SKM-1 treated with dmso at 0.1 percent for 144 hours (cell line): ENCODE measurements around the gene SOX5.
A peak's percentile ranks its signal among the peaks of the same experiment; 100 is the strongest.

Experiments used
- DNase-seq: peaks from one replicate; lab custom pipeline; 2025; ENCODE audit not compliant: unreplicated experiment; lab: John Stamatoyannopoulos, UW

SOX5 gene

DNA sequence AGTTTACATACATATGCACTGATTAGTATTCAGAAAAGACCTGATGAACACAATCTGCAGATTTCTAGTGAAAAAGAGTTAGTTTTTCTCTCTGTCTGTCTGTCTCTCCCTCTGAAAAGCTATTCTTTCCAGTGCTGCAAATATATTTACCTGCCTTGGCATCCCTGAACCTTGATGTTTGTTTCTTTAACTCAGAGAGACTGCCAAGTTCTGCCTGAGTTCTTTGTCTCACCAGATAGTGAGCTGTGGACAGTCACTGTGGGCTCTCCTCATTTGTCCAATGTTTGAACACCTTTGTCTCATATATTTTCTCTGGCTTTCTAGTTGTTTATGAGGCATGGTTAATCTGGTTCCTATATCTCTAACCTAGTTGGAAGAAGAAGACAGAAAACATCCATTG lies 250.4 kb downstream of the SOX5 start:
- DNase-seq, result no peak

- DNase-seq, result no peak
These were observed 254.6 kb downstream of the SOX5 start for GRCh38 chr12:23694920-23695319.

GRCh38 chr12:23694307-23694706 lies 255.2 kb downstream of the SOX5 start:
- DNase-seq, result no peak

DNA sequence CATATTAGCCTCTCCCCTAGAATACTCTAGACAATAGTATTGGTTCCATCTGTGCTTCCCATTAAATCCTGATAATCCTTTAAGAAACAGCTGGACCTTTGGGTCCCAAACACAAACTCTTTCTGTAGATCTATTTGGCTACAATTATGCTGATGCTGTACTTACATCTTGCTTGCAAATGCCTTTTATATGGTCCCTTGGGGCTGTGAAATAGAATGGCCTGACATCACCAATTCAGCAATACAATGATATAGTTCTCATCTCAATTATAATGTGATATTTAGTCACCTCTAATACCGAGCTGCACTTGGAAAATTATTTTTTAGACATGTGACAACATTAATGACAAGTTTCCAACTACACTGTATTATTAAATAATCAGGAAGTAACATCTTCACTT lies 261.5 kb downstream of the SOX5 start:
- no peak for DNase-seq

DNA sequence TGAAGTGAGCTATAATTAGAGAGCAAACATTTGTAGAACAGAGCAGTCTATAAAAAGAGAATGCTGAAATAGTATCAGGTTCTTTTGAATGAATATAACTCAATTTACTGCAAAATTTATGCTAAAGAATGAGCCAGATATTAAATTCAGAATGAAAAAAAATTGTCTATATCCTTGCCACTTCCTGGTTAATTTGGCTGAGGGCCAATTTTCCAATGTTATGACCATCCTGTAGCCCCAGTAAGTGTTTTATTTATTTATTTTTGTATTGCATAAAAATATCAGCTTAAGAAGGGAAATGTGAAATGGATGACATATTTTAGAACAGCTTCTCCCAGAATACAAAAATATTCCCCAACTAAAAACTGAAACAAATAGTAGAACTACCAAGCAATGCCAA lies 263.4 kb downstream of the SOX5 start:
- DNase-seq, result no peak

DNA sequence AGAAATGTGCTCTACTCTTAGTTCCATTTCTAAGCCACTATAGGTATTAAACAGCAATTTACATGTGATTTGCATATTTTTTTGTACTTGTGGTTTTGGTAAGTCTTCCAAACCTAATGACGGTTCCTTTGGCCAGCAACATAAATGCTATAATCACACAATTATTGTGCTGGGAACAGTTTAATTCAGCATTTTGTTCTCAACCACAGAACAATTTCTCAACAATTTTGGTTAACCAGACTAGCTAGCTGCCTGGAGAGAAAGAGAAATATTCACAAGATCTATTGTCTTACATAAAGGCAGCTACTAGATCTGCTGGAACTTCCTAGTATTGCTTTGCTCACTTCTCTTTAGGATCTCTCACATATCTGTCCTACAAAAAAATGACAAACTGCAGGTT lies 265.3 kb downstream of the SOX5 start:
- peak; percentile 1 for DNase-seq

DNA sequence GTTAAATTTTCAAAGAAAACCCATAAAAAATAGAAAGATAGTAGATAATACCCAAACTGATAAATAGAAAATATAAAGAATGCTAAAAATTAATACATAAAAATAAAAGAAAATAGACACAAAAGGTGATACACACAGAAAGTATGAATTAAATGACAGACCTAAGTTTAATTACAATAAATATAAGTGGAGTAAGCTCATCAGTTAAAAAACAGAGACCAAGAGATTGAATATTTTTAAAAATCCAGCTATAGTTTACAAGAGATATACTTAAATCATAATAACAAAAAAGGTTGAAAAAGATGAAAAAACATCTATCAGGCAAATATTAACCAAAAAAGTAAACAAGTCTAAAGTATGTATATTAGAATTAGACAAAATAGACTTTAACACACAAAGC lies 268.2 kb downstream of the SOX5 start:
- DNase-seq, result no peak

DNA sequence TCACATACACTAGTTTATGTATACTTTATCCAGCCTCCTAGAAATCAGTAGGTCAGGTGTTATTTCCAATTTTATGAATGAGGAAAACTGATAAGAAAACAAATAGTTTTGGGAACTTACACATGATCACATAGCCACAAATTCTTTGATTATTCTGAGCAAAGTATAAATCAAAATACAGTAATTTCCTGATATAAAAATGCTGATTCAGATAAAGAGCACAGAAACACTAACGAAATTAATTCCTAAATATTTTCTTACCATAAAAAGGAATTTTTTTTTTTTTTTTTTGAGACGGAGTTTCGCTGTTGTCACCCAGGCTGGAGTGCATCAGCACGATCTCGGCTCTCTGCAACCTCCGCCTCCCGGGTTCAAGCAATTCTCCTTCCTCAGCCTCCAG lies 275.4 kb downstream of the SOX5 start:
- DNase-seq, result no peak

DNA sequence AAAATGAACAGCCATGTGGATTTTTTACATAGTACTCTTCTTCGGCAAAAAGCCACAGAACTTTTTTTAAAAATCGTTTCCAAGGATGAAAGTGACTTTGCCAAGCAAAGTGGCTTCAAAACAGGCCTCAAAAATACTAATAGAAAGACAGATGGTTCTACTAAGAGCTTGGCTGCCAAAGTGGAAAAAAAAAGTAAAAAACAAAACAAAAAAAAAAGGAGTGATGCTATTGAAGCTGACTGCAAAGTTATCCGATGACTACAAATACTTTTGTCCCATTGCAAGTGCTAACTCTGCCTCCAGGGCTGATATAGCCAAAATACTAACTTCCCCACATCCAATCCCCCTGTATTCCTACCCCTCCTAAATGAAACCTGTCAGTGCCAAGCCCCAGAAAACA lies 277.6 kb downstream of the SOX5 start:
- DNase-seq, result no peak

- no peak for DNase-seq
These were observed 278.8 kb downstream of the SOX5 start for GRCh38 chr12:23670684-23671083.

- no peak for DNase-seq
These were observed 279.8 kb downstream of the SOX5 start for GRCh38 chr12:23669691-23670090.

DNA sequence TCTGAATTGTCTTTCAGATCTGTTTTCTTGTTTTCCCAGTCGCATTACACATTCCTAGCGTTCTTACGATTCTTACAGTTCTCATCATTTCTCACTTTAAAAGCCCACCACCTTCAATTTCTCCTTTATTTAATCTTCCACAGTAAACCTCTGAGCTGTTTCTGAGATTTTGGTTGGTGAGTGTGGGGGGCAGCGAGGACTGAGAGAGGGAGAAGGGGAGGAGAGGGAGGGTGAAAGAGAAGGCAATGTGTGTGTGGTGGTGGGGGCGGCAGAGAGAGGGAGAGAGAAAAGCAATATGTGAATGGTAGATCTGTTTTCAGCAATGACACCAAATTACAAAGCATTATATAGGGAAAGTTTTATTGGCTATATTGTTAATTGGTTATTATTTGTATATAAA lies 282.6 kb downstream of the SOX5 start:
- no peak for DNase-seq

DNA sequence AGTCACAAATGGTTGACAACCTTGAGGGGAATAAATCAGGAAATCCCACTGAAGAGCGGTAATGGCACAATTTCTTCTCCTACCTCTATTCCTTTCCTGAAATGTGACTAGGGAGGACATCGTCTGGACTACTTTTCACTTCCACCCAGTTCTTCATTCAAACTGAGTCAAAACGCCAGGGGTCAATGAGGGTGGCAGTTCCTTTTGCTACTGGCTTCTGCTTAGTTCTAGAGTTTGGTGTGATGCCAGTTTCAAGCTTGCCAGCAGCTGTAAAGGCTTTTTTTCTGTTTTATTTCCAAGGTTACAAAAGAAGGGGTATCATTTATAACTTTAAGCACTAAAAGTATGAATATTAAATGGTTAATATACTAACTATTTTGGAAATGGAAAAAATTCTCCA lies 286.5 kb downstream of the SOX5 start:
- DNase-seq, result no peak

GRCh38 chr12:23659131-23659530 lies 290.3 kb downstream of the SOX5 start:
- DNase-seq, result no peak

DNA sequence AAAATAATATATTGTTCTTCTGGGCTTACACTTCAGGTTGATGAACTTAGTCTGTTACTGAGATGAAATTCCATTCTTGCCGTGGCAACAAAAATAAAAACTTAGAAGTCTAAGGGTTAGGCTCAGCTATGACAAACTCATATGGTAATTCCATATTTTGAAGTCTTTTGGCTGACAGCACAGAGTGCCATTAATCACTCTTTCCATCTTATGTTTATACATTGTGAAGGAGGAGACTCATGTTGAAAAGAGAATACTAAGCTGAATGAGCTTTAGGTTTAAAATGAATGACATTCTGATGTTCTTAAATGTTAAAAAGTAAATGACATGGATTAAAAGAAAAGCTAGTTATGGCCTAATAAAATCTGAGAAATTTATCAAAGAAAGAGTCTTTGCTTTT lies 291.9 kb downstream of the SOX5 start:
- DNase-seq, result no peak

DNA sequence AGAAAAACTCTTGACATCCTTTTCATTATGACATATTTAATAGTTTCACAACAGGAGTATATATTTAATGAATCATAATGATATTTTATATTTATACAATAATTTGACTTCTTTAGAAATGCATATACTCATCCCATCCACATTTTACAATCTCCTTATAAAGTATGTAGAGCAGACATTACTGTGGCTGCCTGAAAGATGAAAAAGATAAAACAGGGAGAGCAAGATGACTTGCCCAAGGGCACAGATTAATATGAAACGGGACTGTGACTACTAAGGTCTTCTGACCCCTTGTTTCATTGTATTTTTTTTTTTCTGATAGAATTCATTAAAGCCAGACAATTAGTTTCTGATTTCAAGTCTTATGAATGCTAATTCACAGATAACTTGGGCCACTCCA lies 293.6 kb downstream of the SOX5 start:
- no peak for DNase-seq

- no peak for DNase-seq
These were observed 294.4 kb downstream of the SOX5 start for GRCh38 chr12:23655112-23655511.

- DNase-seq, result no peak
These were observed 300.9 kb downstream of the SOX5 start for GRCh38 chr12:23648546-23648945.

GRCh38 chr12:23640754-23641153 lies 308.7 kb downstream of the SOX5 start:
- DNase-seq, result no peak

DNA sequence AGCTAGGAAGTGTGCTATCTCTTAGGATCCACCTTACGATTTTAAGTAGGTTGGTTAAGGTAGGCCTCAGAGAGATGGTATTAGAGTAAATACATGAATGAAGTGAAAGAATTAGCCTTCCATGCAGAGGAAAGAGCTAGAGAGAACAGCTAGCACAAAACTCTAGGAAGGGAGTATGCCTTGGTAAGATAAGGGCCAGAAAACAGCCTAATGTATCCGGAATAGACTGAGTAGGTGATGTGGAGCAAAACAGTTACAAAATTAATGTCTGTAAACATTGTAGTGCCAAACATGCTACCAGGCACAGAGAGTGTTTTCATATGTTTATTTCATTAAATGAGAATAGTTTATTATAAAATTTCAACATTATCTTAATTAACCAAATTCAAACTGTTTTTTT lies 315.1 kb downstream of the SOX5 start:
- no peak for DNase-seq

DNA sequence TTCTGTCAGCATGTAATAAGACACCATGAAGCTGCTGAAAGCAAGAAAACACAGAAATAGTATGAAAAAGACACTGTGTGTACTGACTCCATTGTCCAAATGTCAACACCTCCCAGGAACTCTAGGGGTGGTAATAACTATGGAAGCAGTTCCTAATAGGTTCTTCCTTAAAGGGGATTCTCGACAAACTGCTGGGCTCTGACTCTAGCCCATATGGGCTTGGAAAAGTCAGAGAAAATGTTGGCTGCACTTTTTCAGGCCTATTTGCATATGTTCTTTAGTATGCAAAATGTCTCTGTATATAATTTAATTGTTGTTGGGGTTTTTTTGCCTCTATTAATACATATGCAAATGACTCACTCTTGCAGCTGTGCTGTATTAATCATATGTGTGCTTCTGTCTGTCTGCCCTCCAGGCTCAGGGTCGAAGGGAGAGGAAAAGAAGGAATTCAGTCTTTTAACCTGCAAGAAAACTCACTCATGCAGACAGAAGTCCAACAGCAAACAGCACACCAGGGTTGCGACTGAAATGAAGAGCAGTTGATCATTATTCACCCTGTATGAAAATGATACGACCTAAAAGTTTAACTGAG lies 317.6 kb downstream of the SOX5 start:
- no peak for DNase-seq

DNA sequence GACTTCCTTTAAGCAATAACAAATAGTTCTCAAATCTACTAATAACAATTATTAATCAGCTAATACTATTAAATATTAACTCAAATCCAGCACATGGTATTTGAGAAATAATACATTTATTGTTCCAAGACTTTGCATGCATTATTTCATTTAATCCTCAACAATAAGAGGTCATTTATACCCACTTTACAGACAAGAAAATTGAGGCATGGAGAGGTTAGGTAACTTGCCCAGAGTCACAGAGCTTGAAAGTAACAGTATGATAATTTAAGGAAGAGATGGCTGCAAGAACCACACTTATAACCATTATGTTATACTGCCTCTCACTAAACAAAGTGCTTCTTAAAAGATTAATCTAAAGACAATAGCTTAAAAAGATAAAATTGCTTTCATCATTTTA lies 318.9 kb downstream of the SOX5 start:
- no peak for DNase-seq

GRCh38 chr12:23628806-23629205 lies 320.7 kb downstream of the SOX5 start:
- DNase-seq, result no peak

GRCh38 chr12:23626791-23627190 lies 322.7 kb downstream of the SOX5 start:
- DNase-seq, result no peak
